OCI-LY7 (cell line): ENCODE measurements around the gene SLC35F4.

ENCODE experiments used
- CTCF ChIP-seq: fragments of 200-600 bp; sonication (generic); conservative IDR thresholded peaks from 2 replicates; pipeline ENCODE4 v1.5.1; 2014; ENCODE audit warnings: mild to moderate bottlenecking, antibody characterized with exemption, low read length, moderate library complexity, mixed read lengths
- EZH2phosphoT487 ChIP-seq: fragments of 200-600 bp; sonication (generic); IDR thresholded peaks from 2 replicates; pipeline ENCODE4 v1.6.1; 2018; ENCODE audit warnings: low read depth, borderline replicate concordance, mild to moderate bottlenecking, mixed run types, antibody characterized with exemption, low read length, moderate library complexity, mixed read lengths

GRCh38 chr14:57863471-57863870 lies 2.4 kb downstream of the SLC35F4 start:
- TF ChIP-seq CTCF (no peak), EZH2phosphoT487 (no peak)
